Prostate gland (tissue), 2 donors: ENCODE measurements around the gene C11orf68. TPM values are rescaled to one million over a fixed set of nuclear protein-coding genes. Genes with fewer than 3 reads are reported as not detected.
A peak's percentile ranks its signal among the peaks of the same experiment; 100 is the strongest.

Experiments
- DNase-seq: peaks from one replicate; pipeline ENCODE4 v3.0.0-alpha.2; 2019; ENCODE audit warnings: low spot score
- H3K27ac ChIP-seq, 2 donors: fragments of 200-600 bp; sonication (generic); 2 replicates each; pipeline ENCODE4 v1.5.1; 2017 to 2019
- H3K27me3 ChIP-seq: fragments of 200-600 bp; sonication (generic); replicated peaks from 2 replicates; pipeline ENCODE4 v1.5.1; 2019; ENCODE audit not compliant: insufficient read depth
- H3K36me3 ChIP-seq, 2 donors: fragments of 200-600 bp; sonication (generic); 1 replicate in 1 of 2; 2 replicates in 1 of 2; pipeline versions ENCODE4 v1.5.1 to v1.8.1; 2017 to 2019
- H3K4me1 ChIP-seq: fragments of 200-600 bp; sonication (generic); replicated peaks from 2 replicates; pipeline ENCODE4 v1.5.1; 2019
- H3K4me3 ChIP-seq, 2 donors: fragments of 200-600 bp; sonication (generic); 2 replicates each; pipeline ENCODE4 v1.5.1; 2017 to 2019
- H3K9me3 ChIP-seq: fragments of 200-600 bp; sonication (generic); 2 replicates; pipeline ENCODE4 v1.5.1; 2017
- CTCF ChIP-seq, 4 experiments: fragments of 200-600 bp in 2 of 4; fragments of 450-650 bp in 2 of 4; sonication (generic) in 2 of 4; IDR thresholded peaks; 1 replicate in 3 of 4; 2 replicates in 1 of 4; pipeline ENCODE4 v1.5.1; 2016 to 2019; ENCODE audit warnings: antibody characterized with exemption in 4 of 4, mild to moderate bottlenecking in 2 of 4, moderate library complexity in 2 of 4
- POLR2A ChIP-seq: fragments of 450-650 bp; IDR thresholded peaks from one replicate; pipeline ENCODE4 v1.6.1; 2016; ENCODE audit warnings: antibody characterized with exemption, mild to moderate bottlenecking
- POLR2AphosphoS5 ChIP-seq: sonication (generic); formaldehyde crosslinking; IDR thresholded peaks from one replicate; pipeline ENCODE4 v1.6.1; 2017; ENCODE audit warnings: antibody characterized with exemption
- WGBS: methylation state at CpG from one replicate; pipeline ENCODE4 v1.1.5; 2018; 5-methylcytosine and 5-hydroxymethylcytosine counted together
- intact Hi-C: fragments of 100-400 bp; cut with DNase I; formaldehyde crosslinking; loops from one replicate; pipeline ENCODE4 v1.14.2; 2022
- total RNA-seq, 2 donors: library from RNA; depleted of rRNA; stranded (reverse); fragments of >200 nt; gene quantifications; one replicate each; pipeline ENCODE4 v1.1.0, GENCODE V29; 2016

Gene C11orf68
- total RNA-seq, 2 donors from 2014 or later: 30.1 to 54.6 TPM

- WGBS: 23% methylated on average over 7 of the region's 26 CpGs
- Histone ChIP-seq H3K9me3 (no peaks in the 10 kb centered on the region), H3K27ac (peak overlapping the region; percentile 87 to 92), H3K4me3 (peak overlapping the region; percentile 50 to 52), H3K36me3 (no peaks in the 10 kb centered on the region), H3K27me3 (no peaks in the 10 kb centered on the region), H3K4me1 (peaks cover 3% of the 10 kb centered on the region)
- DNase-seq: no peak
- intact Hi-C loops: loop anchor here (2.0 kb wide), 1 partner anchor 13 kb away; the partner anchor contains the start of gene CFL1
- TF ChIP-seq POLR2A (no peak), POLR2AphosphoS5 (no peak), CTCF (IDR thresholded peaks at IDR 0.05) (no peak)
Measured at GRCh38 chr11:65871811-65872548, 46.9 kb downstream of the C11orf68 start.

- no peak for TF ChIP-seq CTCF (IDR thresholded peaks at IDR 0.05)
- TF ChIP-seq POLR2AphosphoS5: no peak
- H3K36me3 ChIP-seq: no peaks in the 10 kb centered on the region
- H3K9me3 ChIP-seq: no peaks in the 10 kb centered on the region
- H3K27ac ChIP-seq: peak overlapping the region in 1 of 2 donors; percentile 87
- peak overlapping the region in 1 of 2 donors; percentile 52 for H3K4me3 ChIP-seq
- no peak for DNase-seq
- H3K27me3 ChIP-seq: no peaks in the 10 kb centered on the region
- peaks cover 3% of the 10 kb centered on the region for H3K4me1 ChIP-seq
- WGBS: 73% methylated on average over 24 of the region's 24 CpGs
- intact Hi-C loops: no loop called here
Measured at GRCh38 chr11:65870706-65871681, 47.9 kb downstream of the C11orf68 start.

GRCh38 chr11:65870307-65870658, 48.6 kb downstream of the C11orf68 start:
- TF ChIP-seq POLR2AphosphoS5 (no peak), POLR2A (no peak), CTCF (IDR thresholded peaks at IDR 0.05) (no peak)
- no peak overlapping the region for H3K27ac ChIP-seq
- peaks cover 0 to 2% of the 10 kb centered on the region in 2 donors for H3K36me3 ChIP-seq
- 83% methylated on average over 11 of the region's 11 CpGs for WGBS
- peaks cover 3% of the 10 kb centered on the region for H3K4me1 ChIP-seq
- H3K4me3 ChIP-seq: no peak overlapping the region
- no peaks in the 10 kb centered on the region for H3K27me3 ChIP-seq
- intact Hi-C loops: no loop called here
- no peak for DNase-seq
- H3K9me3 ChIP-seq: no peaks in the 10 kb centered on the region

GRCh38 chr11:65869643-65870306, 49.1 kb downstream of the C11orf68 start:
- WGBS: 85% methylated on average over 24 of the region's 24 CpGs
- no peak overlapping the region for H3K27ac ChIP-seq
- intact Hi-C loops: no loop called here
- H3K36me3 ChIP-seq: peaks cover under 1 to 5% of the 10 kb centered on the region in 2 donors
- H3K4me1 ChIP-seq: peaks cover 3% of the 10 kb centered on the region
- no peak overlapping the region for H3K4me3 ChIP-seq
- no peak for DNase-seq
- no peak for TF ChIP-seq POLR2AphosphoS5
- TF ChIP-seq POLR2A: no peak
- TF ChIP-seq CTCF (IDR thresholded peaks at IDR 0.05): no peak
- no peaks in the 10 kb centered on the region for H3K27me3 ChIP-seq
- no peaks in the 10 kb centered on the region for H3K9me3 ChIP-seq
